ENCODE data around the gene SOX11. TPM values are rescaled to one million over a fixed set of nuclear protein-coding genes. Genes with fewer than 3 reads are reported as not detected.

The SOX11 gene
- polyA plus RNA-seq, 4 donors, result 0.03 to 1.6 (median 0.27) TPM; not detected in 1

DNA sequence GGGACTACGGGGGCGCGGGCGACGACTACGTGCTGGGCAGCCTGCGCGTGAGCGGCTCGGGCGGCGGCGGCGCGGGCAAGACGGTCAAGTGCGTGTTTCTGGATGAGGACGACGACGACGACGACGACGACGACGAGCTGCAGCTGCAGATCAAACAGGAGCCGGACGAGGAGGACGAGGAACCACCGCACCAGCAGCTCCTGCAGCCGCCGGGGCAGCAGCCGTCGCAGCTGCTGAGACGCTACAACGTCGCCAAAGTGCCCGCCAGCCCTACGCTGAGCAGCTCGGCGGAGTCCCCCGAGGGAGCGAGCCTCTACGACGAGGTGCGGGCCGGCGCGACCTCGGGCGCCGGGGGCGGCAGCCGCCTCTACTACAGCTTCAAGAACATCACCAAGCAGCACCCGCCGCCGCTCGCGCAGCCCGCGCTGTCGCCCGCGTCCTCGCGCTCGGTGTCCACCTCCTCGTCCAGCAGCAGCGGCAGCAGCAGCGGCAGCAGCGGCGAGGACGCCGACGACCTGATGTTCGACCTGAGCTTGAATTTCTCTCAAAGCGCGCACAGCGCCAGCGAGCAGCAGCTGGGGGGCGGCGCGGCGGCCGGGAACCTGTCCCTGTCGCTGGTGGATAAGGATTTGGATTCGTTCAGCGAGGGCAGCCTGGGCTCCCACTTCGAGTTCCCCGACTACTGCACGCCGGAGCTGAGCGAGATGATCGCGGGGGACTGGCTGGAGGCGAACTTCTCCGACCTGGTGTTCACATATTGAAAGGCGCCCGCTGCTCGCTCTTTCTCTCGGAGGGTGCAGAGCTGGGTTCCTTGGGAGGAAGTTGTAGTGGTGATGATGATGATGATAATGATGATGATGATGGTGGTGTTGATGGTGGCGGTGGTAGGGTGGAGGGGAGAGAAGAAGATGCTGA, 1.4 kb downstream of the SOX11 start:
- H3K9me3 ChIP-seq (ENCODE audit: control insufficient read depth in 2 of 2, insufficient read depth in 1 of 2, low read depth in 1 of 2, low read length in 1 of 2), result no peaks in the 10 kb centered on the region
- H3K27ac ChIP-seq (ENCODE audit: low read depth in 1 of 3, low read length in 2 of 3), result no peak overlapping the region
- H3K27me3 ChIP-seq (ENCODE audit: control insufficient read depth in 3 of 3, insufficient read depth in 3 of 3, low read length in 3 of 3), result peaks cover 21 to 58% (median 36%) of the 10 kb centered on the region in 3 donors
- DNase-seq, result peak in 1 of 2 donors; percentile 60
- FAIRE-seq, result no peak
- peak overlapping the region in 1 of 3 donors; percentile 59 for H3K4me3 ChIP-seq (ENCODE audit: low read depth in 1 of 3, low read length in 3 of 3)
- H3K36me3 ChIP-seq (ENCODE audit: control insufficient read depth in 3 of 3, insufficient read depth in 2 of 3, low read depth in 1 of 3, low read length in 3 of 3), result no peaks in the 10 kb centered on the region
- 4 to 13% (median 12%) methylated on average over 89 to 102 of the region's 102 CpGs for WGBS, 3 donors
- H3K4me1 ChIP-seq (ENCODE audit: control insufficient read depth in 3 of 3, insufficient read depth in 2 of 3, low read depth in 1 of 3, low read length in 2 of 3), result peaks cover 0 to 8% (median 3%) of the 10 kb centered on the region in 3 donors

GRCh38 chr2:5694306-5694705, 2.1 kb downstream of the SOX11 start:
- peaks cover 0 to 8% (median 3%) of the 10 kb centered on the region in 3 donors for H3K4me1 ChIP-seq (ENCODE audit: control insufficient read depth in 3 of 3, insufficient read depth in 2 of 3, low read depth in 1 of 3, low read length in 2 of 3)
- peaks cover 21 to 58% (median 36%) of the 10 kb centered on the region in 3 donors for H3K27me3 ChIP-seq (ENCODE audit: control insufficient read depth in 3 of 3, insufficient read depth in 3 of 3, low read length in 3 of 3)
- FAIRE-seq, result no peak
- no peaks in the 10 kb centered on the region for H3K36me3 ChIP-seq (ENCODE audit: control insufficient read depth in 3 of 3, insufficient read depth in 2 of 3, low read depth in 1 of 3, low read length in 3 of 3)
- H3K4me3 ChIP-seq (ENCODE audit: low read depth in 1 of 3, low read length in 3 of 3), result peak overlapping the region in 1 of 3 donors; percentile 59
- WGBS, 3 donors, result 8 to 18% (median 13%) methylated on average over 9 of the region's 9 CpGs
- H3K27ac ChIP-seq (ENCODE audit: low read depth in 1 of 3, low read length in 2 of 3), result no peak overlapping the region
- no peaks in the 10 kb centered on the region for H3K9me3 ChIP-seq (ENCODE audit: control insufficient read depth in 2 of 2, insufficient read depth in 1 of 2, low read depth in 1 of 2, low read length in 1 of 2)
- DNase-seq, result no peak

GRCh38 chr2:5695654-5696403, 3.6 kb downstream of the SOX11 start:
- peak in 1 of 2 donors; percentile 45 for DNase-seq
- H3K9me3 ChIP-seq (ENCODE audit: control insufficient read depth in 2 of 2, insufficient read depth in 1 of 2, low read depth in 1 of 2, low read length in 1 of 2), result no peaks in the 10 kb centered on the region
- peak overlapping the region in 1 of 3 donors; percentile 29 for H3K27ac ChIP-seq (ENCODE audit: low read depth in 1 of 3, low read length in 2 of 3)
- no peaks in the 10 kb centered on the region for H3K36me3 ChIP-seq (ENCODE audit: control insufficient read depth in 3 of 3, insufficient read depth in 2 of 3, low read depth in 1 of 3, low read length in 3 of 3)
- 6 to 7% (median 7%) methylated on average over 37 to 49 of the region's 49 CpGs for WGBS, 3 donors
- H3K4me3 ChIP-seq (ENCODE audit: low read depth in 1 of 3, low read length in 3 of 3), result peak overlapping the region in 1 of 3 donors; percentile 51
- no peak for FAIRE-seq
- H3K27me3 ChIP-seq (ENCODE audit: control insufficient read depth in 3 of 3, insufficient read depth in 3 of 3, low read length in 3 of 3), result peaks cover 21 to 49% (median 31%) of the 10 kb centered on the region in 3 donors
- H3K4me1 ChIP-seq (ENCODE audit: control insufficient read depth in 3 of 3, insufficient read depth in 2 of 3, low read depth in 1 of 3, low read length in 2 of 3), result peaks cover 0 to 8% (median 3%) of the 10 kb centered on the region in 3 donors

GRCh38 chr2:5696404-5696944, 4.3 kb downstream of the SOX11 start:
- H3K36me3 ChIP-seq (ENCODE audit: control insufficient read depth in 3 of 3, insufficient read depth in 2 of 3, low read depth in 1 of 3, low read length in 3 of 3), result no peaks in the 10 kb centered on the region
- H3K27ac ChIP-seq (ENCODE audit: low read depth in 1 of 3, low read length in 2 of 3), result peak overlapping the region in 1 of 3 donors; percentile 29
- peak overlapping the region in 2 of 3 donors; percentile 16 to 51 for H3K4me3 ChIP-seq (ENCODE audit: low read depth in 1 of 3, low read length in 3 of 3)
- FAIRE-seq (no peak), DNase-seq (peak in 1 of 2 donors; percentile 63)
- no peaks in the 10 kb centered on the region for H3K9me3 ChIP-seq (ENCODE audit: control insufficient read depth in 2 of 2, insufficient read depth in 1 of 2, low read depth in 1 of 2, low read length in 1 of 2)
- WGBS, 3 donors, result 3 to 9% (median 5%) methylated on average over 9 to 65 of the region's 65 CpGs
- H3K27me3 ChIP-seq (ENCODE audit: control insufficient read depth in 3 of 3, insufficient read depth in 3 of 3, low read length in 3 of 3), result peaks cover 21 to 45% (median 28%) of the 10 kb centered on the region in 3 donors
- H3K4me1 ChIP-seq (ENCODE audit: control insufficient read depth in 3 of 3, insufficient read depth in 2 of 3, low read depth in 1 of 3, low read length in 2 of 3), result peaks cover 0 to 8% (median 3%) of the 10 kb centered on the region in 3 donors

GRCh38 chr2:5696945-5697521, 4.8 kb downstream of the SOX11 start:
- no peaks in the 10 kb centered on the region for H3K9me3 ChIP-seq (ENCODE audit: control insufficient read depth in 2 of 2, insufficient read depth in 1 of 2, low read depth in 1 of 2, low read length in 1 of 2)
- DNase-seq, result no peak
- peak overlapping the region in 1 of 3 donors; percentile 53 for H3K27ac ChIP-seq (ENCODE audit: low read depth in 1 of 3, low read length in 2 of 3)
- peak overlapping the region in 2 of 3 donors; percentile 16 to 51 for H3K4me3 ChIP-seq (ENCODE audit: low read depth in 1 of 3, low read length in 3 of 3)
- peaks cover 0 to 8% (median 1%) of the 10 kb centered on the region in 3 donors for H3K4me1 ChIP-seq (ENCODE audit: control insufficient read depth in 3 of 3, insufficient read depth in 2 of 3, low read depth in 1 of 3, low read length in 2 of 3)
- H3K36me3 ChIP-seq (ENCODE audit: control insufficient read depth in 3 of 3, insufficient read depth in 2 of 3, low read depth in 1 of 3, low read length in 3 of 3), result no peaks in the 10 kb centered on the region
- no peak for FAIRE-seq
- peaks cover 16 to 44% (median 28%) of the 10 kb centered on the region in 3 donors for H3K27me3 ChIP-seq (ENCODE audit: control insufficient read depth in 3 of 3, insufficient read depth in 3 of 3, low read length in 3 of 3)
- WGBS, 3 donors, result 3 to 6% (median 3%) methylated on average over 36 to 49 of the region's 49 CpGs

- Histone ChIP-seq H3K9me3 (ENCODE audit: control insufficient read depth in 2 of 2, insufficient read depth in 1 of 2, low read depth in 1 of 2, low read length in 1 of 2) (no peaks in the 10 kb centered on the region), H3K36me3 (ENCODE audit: control insufficient read depth in 3 of 3, insufficient read depth in 2 of 3, low read depth in 1 of 3, low read length in 3 of 3) (no peaks in the 10 kb centered on the region), H3K27me3 (ENCODE audit: control insufficient read depth in 3 of 3, insufficient read depth in 3 of 3, low read length in 3 of 3) (peaks cover 16 to 40% (median 27%) of the 10 kb centered on the region in 3 donors), H3K27ac (ENCODE audit: low read depth in 1 of 3, low read length in 2 of 3) (no peak overlapping the region), H3K4me3 (ENCODE audit: low read depth in 1 of 3, low read length in 3 of 3) (peak overlapping the region in 1 of 3 donors; percentile 51), H3K4me1 (ENCODE audit: control insufficient read depth in 3 of 3, insufficient read depth in 2 of 3, low read depth in 1 of 3, low read length in 2 of 3) (peaks cover 0 to 8% (median 0%) of the 10 kb centered on the region in 3 donors)
- FAIRE-seq, result no peak
- no peak for DNase-seq
- 53 to 57% (median 57%) methylated on average over 8 of the region's 8 CpGs for WGBS, 3 donors
Observed at GRCh38 chr2:5697562-5697961, 5.4 kb downstream of the SOX11 start.

DNA sequence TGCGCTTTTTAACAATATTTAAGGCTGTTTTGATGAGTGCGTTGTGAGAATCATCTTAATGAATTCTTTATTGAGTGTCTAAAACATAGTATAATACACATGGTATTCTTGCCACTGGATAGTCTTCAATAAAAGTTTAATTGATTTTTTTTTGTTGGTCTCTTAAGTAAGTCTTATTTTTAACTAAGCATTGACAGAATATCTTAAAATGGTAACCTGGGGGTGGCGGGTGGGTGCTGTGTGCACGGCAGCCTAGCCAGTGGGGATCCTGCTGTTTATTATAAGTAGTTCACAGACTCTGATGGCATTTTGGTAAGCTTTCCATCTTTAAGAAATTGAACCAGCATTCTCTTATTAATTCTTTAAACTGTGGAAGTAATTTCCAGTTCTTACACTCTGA, 6.0 kb downstream of the SOX11 start:
- FAIRE-seq (no peak), DNase-seq (no peak)
- Histone ChIP-seq H3K36me3 (ENCODE audit: control insufficient read depth in 3 of 3, insufficient read depth in 2 of 3, low read depth in 1 of 3, low read length in 3 of 3) (no peaks in the 10 kb centered on the region), H3K4me1 (ENCODE audit: control insufficient read depth in 3 of 3, insufficient read depth in 2 of 3, low read depth in 1 of 3, low read length in 2 of 3) (peaks cover 0 to 8% (median 0%) of the 10 kb centered on the region in 3 donors), H3K27ac (ENCODE audit: low read depth in 1 of 3, low read length in 2 of 3) (no peak overlapping the region), H3K9me3 (ENCODE audit: control insufficient read depth in 2 of 2, insufficient read depth in 1 of 2, low read depth in 1 of 2, low read length in 1 of 2) (no peaks in the 10 kb centered on the region), H3K4me3 (ENCODE audit: low read depth in 1 of 3, low read length in 3 of 3) (no peak overlapping the region), H3K27me3 (ENCODE audit: control insufficient read depth in 3 of 3, insufficient read depth in 3 of 3, low read length in 3 of 3) (peaks cover 13 to 36% (median 22%) of the 10 kb centered on the region in 3 donors)
- WGBS, 3 donors, result 87 to 91% (median 91%) methylated on average over 4 of the region's 4 CpGs

Data from small intestine (tissue), 7 donors.